CD1c-positive myeloid dendritic cell (primary cell): ENCODE results near the gene CCDC61.

Source experiments
- DNase-seq: peaks from one replicate; pipeline ENCODE4 v3.0.0-alpha.2; 2016; ENCODE audit errors: extremely low spot score

CCDC61 gene

DNA sequence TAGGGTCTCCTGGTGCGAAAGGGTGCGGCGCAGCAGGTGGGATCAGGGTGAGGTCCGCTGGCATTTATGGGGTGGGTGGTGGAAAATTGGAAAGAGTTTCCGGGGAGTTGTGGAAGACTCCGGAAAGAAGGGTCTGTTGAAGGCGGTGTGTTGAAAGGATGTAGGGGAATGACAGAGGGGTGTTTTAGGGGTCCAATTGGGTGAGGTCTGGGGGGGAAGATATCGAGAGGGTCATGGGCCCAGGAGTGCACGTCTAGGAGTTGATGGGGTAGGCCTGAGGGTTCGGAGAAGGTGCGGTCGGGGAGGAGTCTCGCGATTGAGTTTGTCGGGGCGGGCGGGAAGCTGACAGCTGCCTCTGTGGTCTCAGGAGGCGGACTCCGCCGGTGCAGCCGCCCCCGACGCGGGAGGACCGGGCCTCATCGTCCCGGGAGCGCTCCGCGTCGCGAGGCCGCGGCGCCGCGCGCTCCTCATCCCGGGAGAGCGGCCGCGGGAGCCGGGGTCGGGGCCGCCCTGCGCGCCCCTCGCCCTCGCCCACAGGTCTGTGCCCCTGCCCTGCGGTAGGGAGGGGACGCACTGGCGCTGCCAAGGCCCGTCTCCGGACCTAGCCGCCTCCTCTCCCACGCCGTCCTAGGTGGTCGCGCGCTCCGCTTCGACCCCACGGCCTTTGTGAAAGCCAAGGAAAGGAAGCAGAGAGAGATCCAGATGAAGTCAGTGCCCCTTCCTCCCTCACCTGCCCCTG, 20.6 kb downstream of the CCDC61 start:
- DNase-seq = peak; percentile 13

DNA sequence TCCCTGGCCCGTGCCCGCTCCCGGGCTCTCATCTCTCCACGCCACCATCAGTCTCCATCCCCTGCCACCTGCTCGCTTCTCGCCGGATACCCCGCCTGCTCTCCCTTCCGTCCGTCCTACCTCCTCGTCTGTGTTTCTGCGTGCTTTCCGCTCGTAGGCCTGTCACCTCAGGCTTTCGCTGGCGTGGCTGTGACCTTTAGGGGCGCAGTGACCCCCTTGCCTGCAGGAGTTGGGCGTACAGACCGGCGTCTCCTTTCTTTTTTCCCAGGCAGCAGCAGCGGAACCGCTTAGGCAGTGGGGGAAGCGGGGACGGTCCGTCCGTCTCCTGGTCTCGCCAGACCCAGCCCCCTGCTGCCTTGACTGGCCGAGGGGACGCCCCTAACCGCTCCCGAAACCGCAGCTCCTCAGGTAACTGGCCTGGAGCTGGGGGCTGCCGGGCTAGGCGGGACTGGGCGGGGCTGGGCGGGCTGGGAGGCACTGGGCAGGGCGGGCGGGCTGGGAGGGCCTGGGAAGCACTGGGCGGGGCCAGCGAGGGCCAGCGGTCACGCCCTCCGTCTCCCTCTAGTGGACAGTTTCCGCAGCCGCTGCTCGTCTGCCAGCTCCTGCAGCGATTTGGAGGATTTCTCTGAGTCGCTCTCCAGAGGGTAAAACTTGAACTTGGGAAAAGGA, 21.3 kb downstream of the CCDC61 start:
- DNase-seq = peak; percentile 89

DNA sequence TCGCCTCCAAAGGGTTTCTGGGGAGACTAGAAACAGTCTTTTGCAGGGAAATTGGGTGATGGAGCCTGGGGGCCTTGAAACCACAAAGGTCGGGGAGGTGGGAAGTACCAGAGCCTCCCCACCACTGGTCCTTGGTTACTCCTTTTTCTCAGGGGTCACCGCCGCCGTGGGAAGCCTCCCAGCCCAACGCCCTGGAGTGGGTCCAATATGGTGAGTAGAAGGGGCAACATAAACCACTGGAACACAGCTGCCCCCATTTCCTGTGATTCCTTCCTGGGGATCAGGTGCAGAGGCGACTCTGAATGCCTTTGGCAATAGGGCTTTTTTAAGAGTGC, 21.8 kb downstream of the CCDC61 start:
- no peak for DNase-seq

DNA sequence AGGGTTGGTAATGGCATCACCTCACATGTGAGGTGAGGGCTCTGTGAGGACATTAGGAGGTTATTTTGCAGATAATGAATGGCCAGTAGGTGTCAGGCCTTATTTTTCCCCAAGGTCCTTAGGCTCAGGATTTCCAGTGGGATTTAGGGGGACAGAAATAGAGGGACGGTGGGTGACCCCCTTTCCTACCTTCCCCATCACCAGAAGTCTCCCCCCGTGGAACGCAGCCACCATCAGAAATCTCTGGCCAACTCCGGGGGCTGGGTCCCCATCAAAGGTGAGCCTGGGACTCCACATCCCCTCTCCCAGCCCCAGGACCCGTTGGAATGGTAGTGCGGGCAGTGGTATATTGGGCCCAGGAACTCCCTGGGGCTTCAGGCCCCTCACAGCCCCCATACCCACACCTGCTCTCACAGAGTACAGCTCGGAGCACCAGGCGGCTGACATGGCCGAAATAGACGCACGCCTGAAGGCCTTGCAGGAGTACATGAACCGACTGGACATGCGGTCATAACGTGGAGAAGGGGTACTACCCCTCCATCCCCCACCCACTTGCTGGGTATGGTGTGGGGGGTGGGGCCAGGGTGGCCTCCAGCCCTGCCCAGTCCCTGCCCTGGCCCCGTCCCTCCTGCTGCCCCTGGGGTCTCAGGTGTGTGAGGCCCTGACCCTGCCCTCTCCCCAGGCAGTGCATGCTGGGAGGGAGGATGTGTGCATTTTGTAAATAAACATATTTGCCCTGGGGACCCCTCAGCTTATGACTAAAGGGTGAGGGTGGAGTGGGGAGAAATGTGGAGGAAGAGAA, 22.8 kb downstream of the CCDC61 start:
- no peak for DNase-seq

DNA sequence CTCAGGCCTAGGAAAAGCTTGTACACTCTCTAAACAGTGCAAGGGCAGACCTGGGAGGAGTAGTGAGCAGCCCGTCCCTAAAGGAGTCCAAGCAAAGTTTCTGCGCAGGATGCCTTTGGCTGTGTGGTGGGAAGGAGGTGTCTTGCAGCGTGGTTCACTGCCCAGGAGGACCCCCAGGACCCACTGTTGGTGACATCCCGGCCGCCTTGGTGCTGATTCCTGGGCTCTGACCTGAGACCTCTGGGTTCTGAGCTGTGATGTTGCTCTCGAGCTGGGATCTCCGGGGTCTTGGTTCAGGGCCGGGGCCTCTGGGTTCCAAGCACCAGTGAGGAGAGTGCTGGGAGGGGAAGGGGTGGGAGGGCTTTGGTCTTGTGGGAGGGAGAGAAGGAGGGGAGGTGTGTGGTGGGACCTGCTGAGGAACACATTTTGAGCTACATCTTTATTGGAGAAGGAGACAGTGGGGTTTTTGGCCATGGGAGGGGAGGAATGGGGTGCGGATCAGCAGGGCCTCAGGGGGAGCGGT, 23.5 kb downstream of the CCDC61 start:
- no peak for DNase-seq

DNA sequence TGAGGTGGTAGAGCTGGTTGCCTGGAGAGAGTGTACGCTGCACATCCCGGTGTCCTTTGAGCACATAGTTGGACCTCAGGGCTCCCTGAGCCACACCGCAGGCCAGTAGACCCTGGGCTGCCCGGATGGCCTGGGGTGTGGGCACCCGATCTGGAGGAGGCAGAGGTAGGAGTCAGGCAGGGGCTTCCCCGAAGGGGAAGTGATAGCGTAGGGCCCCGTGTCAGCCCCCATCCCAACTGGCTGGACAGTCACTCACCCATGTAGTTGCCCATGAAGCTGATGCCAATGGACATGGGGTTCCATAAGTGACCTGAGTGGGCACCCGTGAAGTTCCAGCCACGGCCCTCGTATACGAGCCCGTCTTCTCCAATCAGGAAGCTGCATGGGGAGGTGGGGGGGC, 24.0 kb downstream of the CCDC61 start:
- no peak for DNase-seq

DNA sequence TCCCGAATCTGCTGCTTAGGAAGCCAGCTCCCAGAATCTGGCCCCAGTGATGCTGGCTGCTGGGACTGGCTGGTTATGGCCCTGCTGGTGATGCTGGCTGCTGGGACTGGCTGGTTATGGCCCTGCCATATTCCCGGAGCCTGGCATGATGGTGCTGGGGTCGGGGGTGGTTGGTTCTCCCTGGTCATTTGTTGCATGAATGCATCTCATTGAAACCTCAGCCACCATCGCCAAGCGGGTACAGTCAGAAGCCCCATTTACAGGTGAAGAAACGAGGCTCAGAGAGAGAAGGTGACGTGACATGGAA, 25.5 kb downstream of the CCDC61 start:
- no peak for DNase-seq

DNA sequence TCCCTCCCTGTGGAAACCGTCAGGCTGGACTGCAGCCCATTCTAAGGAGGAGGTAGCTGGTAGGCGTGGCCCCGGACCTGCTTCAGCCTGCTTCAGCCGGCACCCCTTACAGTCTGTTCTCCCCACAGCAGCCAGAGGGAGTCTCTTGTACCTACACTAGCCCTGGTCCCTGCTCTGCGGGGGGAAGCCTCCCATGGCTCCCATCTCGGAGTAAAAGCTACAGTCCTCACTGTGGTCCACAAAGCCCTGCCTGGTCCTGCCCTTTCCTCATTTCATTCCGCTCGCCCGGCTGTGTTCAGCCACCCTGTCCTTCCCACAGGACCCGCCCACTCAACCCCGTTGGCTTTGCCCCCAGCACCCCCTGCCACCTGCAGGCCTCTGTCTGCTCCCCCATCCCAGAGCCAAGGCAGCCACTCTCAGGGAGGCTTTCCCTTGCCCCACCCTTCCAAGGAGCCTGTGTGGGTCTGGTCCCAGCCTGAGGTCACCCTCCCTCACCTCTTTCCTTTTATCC, 26.3 kb downstream of the CCDC61 start:
- no peak for DNase-seq

DNA sequence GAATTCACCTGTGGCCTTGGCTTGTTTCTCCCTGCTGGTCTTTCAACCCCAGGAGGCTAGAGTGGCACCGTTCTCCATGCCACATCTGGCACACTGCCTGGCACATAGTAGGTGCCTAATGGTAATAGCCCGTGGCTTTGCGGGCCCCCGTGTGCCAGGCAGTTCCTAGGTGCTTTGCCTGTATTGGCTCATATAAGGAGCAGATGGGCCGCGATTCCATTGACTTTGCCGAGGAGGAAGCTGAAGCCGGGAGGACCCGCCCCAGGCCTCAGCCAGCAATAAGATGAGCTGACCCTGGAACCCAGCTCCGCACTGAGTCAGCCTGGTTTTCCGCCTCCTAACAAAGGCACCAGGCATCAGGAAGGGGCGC, 26.8 kb downstream of the CCDC61 start:
- no peak for DNase-seq

DNA sequence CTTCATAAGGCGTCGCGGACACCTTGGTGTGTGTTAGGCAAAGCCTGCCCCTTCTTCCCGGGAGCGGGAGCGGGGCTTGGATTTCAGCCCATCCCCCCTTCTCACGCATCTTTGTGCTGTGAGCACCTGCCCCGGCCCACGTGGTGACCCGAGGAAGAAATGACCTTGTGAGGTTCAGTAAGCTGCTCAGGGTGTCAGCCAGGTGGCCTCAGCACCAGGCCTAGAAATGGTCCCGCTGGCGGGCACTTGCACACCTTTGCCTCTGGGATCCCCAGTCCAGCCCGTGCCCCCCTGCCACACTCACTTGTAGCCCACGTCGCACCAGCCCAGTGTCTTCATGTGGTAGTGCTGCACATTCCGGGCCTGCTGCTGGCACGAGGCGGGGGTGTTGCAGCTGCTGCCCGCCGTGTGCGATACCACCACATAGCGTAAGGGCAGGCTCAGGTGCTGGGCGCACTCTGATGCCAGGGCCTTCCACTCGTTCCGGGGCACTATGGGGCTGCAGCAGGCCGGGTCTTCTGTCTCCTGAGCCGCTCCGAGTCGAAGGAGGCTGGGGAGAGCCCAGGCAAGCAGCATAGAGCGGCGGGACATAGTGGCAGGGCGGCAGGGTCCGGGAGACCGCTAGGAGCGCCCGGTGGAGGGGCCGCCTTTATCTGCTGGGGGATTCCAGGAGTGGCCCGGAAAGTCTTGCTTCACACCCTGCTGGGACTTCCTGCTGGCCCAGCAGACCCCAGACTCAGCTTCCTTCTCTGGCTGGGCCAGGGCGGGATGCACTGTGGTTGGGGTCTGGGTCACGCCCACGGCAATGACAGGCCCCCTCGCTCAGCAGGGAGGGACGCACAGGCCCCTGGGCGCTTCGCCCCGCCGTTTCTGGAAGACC, 27.4 kb downstream of the CCDC61 start, which contains the start of gene PGLYRP1:
PGLYRP1 (minus strand) TSS at position 623 of the 880 bp plus-strand sequence; CDS start at position 591, 32 bp downstream.
- DNase-seq = no peak

DNA sequence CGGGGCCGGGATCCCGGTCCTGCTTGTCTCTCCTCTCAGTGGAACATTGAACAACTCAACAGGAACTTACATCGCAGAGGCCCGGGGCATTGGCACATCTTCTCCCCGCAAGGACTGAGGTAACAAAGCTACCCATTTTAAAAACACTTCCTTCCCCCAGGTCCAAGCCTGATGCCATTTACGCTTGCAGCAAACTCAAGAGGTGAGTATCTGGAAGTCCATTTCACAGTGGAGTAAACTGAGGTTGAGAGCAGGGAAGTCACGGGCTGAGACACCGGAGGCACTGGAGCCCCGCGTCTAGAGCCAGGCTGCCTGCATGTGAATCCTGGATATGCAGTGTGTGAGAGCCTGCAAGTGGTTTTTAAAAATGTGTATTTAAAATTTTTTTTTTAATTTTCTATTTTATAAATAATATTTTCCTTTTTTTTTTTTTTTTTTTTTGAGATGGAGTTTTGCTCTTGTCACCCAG, 28.1 kb downstream of the CCDC61 start:
- DNase-seq = no peak

DNA sequence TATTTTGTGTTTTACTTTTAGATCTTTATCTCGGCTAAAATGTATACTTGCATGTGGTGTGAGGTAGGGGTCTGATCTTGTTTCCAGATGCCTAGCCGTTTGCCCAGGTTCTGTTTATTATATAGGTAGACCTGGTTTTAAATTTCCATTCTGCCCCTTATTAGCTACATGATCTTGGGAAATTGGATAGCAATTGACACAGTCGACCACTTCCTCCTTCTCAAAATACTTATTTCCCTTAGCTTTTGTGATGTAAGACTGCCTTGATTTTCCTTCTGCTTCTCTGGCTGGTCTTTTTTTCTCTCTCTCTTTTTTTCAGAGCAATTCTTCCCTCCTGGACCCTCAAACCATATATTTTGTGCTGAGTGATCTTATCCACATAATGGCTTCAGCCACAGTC, 30.6 kb downstream of the CCDC61 start:
- peak; percentile 17 for DNase-seq

DNA sequence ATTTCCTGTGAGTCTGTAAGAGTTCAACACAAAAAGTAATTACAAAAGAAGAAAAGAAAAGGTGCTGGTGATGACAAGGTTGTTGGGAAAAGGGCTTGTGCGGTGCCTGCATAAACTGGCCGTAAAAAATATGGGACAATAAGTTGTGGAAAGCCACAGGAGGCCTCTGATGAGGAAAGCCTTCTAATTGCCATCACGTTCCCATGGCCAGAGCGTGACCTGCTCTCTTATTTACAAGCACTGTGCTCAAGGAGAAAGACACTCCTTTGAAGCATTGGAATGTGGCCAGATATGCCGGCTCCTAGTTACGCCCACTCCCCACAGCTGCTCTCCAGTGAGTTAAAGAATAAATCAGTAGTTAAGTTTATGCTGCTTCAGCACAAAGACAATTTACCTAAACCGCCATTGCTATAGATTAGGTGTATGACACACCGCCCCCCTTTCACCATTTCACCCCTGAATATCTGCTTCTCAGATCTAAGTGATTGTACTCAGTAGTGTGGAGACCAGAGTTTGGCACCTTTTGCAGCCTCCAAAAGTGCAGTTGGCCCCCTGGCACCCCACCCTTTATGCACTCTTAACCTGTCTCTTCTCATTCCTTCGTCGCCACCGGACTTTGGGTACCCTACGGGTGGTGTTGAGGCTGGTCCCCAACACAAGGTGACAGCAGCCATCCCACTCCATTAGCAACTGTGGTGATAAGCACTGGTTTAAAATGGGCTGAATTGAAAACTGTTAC, 35.7 kb downstream of the CCDC61 start:
- no peak for DNase-seq

DNA sequence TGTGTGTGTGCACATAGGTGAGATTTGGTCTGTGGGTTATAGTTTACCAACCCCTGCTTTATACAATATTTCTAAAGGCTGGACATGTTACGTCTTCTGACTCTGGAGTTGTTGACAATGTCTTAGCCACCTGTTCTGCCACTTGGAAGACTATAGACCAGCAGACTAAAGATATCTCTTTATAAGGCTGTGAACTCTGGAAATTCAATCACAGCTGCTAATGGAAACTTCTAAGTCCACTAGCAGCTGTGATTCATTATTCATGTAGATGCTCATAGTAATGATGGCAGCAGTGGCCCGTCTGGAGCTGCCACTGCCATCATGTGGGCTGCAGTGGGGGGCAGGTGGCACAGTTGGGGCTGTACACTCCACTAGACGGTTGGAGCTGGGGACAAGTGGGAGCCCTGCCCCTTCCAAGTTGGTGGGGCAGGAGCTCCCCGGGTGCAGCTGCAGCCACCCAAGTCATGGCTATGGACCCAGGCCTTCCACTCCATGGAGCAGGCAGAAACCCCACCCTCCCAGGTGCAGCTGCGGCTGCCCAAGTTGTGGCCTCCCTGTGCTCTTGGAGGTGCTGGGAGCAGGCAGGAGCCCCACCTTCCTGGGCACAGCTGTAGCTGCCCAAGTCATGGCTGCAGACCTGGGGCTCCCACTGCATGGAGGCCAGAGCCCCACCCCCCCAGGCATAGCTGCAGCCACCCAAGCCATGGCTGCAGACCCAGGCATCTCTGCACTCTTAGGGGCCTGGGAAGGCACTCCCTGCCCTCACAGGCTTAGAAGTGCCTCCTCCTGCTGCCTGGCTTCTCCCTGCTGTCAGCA, 36.7 kb downstream of the CCDC61 start:
- no peak for DNase-seq

DNA sequence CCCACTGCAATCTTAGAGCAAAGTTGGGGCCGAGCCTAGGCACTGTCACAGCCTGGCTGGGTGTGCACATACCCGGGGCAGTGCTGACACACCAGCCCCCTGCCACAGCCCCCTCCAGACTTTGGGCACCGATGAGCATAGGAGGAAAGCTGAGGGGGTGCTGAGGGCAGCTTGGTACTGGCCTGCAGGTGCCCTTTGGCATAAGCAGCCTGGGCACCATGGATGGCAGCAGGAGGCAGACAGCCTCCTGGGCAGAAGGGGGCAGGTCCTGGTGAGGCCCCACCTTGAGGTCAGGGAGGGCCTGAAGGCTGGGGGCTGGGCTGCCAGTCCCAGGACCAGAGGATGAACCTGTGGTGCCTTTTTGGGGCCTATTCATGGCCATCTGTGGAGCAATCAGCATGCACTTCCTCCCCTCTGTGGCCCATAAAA, 37.3 kb downstream of the CCDC61 start:
- DNase-seq = no peak

DNA sequence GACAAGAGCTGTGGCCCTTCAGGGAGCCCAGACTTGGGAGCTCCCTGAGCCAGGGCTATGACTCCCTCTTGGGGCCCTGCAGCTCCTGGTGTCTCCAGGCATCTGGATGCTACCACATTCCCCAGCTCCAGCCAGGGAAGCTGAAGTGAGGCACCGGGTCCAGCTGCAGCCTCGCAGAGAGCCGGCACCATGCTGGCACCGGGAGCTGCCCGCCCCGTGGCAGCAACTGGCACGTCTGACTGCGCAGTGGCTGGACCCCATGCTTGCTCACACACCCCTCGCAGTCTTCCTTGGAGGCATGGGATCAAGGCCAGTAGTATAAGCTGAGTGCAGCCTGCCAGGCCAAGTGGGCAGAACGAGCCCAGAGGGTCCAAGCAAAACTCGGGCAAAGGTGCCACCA, 38.1 kb downstream of the CCDC61 start:
- no peak for DNase-seq

DNA sequence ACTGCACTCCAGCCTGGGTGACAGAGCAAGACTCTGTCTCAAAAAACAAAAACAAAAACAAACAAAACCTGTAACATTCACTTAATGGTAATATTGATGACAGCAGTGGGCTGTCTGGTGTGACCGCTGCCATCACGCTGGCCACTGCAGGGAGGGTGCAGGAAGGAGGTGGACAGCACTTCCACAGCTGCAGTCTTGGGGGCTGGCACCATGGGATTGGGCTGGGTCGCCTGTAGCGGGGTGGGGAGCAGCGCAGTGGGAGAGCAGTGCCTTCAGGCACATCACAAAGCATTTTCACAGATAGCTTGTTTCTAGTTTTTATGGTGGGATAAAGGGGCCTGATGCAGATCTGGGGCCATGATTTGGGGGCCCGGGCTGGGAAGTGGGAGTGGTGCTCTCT, 40.3 kb downstream of the CCDC61 start:
- DNase-seq = no peak

DNA sequence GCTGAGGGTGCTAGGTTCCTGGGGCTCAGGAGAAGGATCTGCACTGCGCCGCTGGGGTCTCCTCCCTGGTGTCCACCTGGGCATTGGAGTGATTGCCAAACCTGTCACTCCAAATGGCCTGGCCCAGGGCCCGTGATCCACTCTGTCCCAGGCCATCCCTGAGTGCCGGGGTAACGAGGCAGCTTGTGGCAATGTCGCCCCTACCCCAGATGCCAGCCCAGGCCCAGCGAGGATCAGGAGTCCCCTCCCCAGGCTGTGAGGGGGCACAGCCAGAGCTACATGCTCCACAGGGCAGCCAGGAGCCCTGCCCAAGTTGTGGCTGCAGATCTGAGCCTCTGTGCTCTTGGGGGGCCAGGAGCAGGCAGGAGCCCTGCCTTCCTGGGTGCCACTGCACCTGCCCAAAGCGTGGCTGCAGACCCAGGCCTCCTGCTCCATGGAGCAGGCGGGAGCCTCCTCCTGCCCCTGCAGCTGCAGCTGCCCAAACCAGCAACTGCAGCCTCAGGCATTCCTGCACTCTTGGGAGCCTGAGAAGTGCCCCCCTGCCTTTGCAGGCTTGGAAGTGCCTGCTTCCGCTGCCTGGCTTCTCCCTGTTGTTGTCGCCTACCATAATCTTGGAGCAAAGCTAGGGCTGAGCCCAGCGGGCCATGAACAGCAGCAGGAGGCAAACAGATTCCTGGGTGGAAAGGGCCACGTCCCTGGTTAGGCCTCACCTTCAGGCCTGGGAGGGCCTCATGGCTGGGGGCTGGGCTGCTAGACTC, 40.9 kb downstream of the CCDC61 start:
- no peak for DNase-seq

DNA sequence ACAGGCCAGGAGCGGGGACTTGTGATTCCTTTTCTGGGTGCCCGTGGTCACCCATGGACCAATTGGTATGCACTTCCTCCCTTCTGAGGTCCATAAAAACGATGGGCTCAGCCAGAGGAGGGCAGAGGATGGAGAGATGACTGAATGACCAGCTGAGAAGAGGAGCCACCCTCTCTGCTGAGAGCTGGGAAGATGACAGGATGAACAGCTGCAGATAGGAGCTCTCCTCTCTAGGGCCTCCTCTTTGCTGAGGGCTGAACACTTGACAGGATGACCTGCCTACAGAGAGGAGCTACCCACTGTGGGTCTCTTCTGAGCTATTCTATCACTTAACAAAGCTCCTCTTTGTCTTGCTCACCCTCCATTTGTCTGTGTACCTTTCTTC, 41.5 kb downstream of the CCDC61 start:
- no peak for DNase-seq
